ENCODE results near the gene ADGRF4. TPM values are rescaled to one million over a fixed set of nuclear protein-coding genes. Genes with fewer than 3 reads are reported as not detected.

ADGRF4 gene
- total RNA-seq, 1 experiment from 2014 or later, result not detected

DNA sequence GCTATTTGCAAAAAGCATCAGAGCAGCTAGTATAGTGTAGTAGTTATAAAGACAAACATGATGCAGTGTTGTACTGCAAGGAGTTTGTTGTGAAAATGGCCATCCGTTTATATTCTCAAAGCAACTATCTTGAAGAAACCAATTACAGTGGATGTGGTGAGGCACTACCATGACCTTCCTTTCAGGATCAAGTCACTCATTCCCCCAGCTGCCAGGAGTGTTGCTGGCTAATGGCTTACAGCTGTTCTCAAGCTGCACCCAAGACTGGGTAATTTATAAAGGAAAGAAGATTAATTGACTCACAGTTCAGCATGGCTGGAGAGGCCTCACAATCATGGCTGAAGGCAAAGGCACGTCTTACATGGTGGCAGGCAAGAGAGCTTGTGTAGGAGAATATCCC, 29.0 kb downstream of the ADGRF4 start:
- DNase-seq, result no peak
- H3K79me1 ChIP-seq (ENCODE audit: insufficient read depth, low read depth, low read length, poor library complexity, severe bottlenecking), result no peaks in the 10 kb centered on the region
- H3K14ac ChIP-seq (ENCODE audit: insufficient read depth, low read length), result no peak overlapping the region
- Mint-ChIP-seq H3K36me3 (ENCODE audit: insufficient read depth in 1 of 3, low read depth in 3 of 3) (no peaks in the 10 kb centered on the region; a peak in 1 of 7 replicates), H3K4me1 (no peaks in the 10 kb centered on the region), H3K9me3 (no peaks in the 10 kb centered on the region), H3K27me3 (ENCODE audit: low read depth) (no peaks in the 10 kb centered on the region; the same call in 1 of the 2 replicates), H3K27ac (no peak overlapping the region), H3K4me3 (no peak overlapping the region)
- no peaks in the 10 kb centered on the region for H3K9me3 ChIP-seq (ENCODE audit: control insufficient read depth, low read depth, low read length)
- H2BK5ac ChIP-seq (ENCODE audit: insufficient read length, low read length), result no peak overlapping the region
- no peak overlapping the region for H2AFZ ChIP-seq (ENCODE audit: low read length)
- H4K8ac ChIP-seq (replicated peaks; ENCODE audit: insufficient read length, low read depth, low read length), result no peak overlapping the region
- H3K56ac ChIP-seq (ENCODE audit: insufficient read length, low read depth, low read length), result no peak overlapping the region
- no peak overlapping the region for H3T11ph ChIP-seq (ENCODE audit: low read length)
- H3K18ac ChIP-seq (ENCODE audit: insufficient read length, low read depth, low read length), result no peak overlapping the region
- H4K91ac ChIP-seq (ENCODE audit: insufficient read length, low read depth, low read length), result no peak overlapping the region
- H2BK12ac ChIP-seq (ENCODE audit: insufficient read length, low read depth, low read length), result no peak overlapping the region
- no peak overlapping the region for H3K23ac ChIP-seq (ENCODE audit: insufficient read length, low read depth, low read length)
- TF ChIP-seq, protein P1, sequence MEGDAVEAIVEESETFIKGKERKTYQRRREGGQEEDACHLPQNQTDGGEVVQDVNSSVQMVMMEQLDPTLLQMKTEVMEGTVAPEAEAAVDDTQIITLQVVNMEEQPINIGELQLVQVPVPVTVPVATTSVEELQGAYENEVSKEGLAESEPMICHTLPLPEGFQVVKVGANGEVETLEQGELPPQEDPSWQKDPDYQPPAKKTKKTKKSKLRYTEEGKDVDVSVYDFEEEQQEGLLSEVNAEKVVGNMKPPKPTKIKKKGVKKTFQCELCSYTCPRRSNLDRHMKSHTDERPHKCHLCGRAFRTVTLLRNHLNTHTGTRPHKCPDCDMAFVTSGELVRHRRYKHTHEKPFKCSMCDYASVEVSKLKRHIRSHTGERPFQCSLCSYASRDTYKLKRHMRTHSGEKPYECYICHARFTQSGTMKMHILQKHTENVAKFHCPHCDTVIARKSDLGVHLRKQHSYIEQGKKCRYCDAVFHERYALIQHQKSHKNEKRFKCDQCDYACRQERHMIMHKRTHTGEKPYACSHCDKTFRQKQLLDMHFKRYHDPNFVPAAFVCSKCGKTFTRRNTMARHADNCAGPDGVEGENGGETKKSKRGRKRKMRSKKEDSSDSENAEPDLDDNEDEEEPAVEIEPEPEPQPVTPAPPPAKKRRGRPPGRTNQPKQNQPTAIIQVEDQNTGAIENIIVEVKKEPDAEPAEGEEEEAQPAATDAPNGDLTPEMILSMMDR (conservative IDR thresholded peaks at IDR 0.05), result no peak
- H3K27me3 ChIP-seq (ENCODE audit: insufficient read depth, low read length), result no peaks in the 10 kb centered on the region
- H4K5ac ChIP-seq (ENCODE audit: insufficient read length, low read depth, low read length), result no peak overlapping the region
- no peak overlapping the region for H2BK20ac ChIP-seq (ENCODE audit: low read depth, low read length, poor library complexity, severe bottlenecking)
- no peak overlapping the region for H3K9ac ChIP-seq (ENCODE audit: extremely low read depth, insufficient read length, low read length)
- H2BK15ac ChIP-seq (ENCODE audit: low read depth, low read length), result no peak overlapping the region
- no peak overlapping the region for H3K4me2 ChIP-seq (ENCODE audit: insufficient read depth, insufficient read length, low read length)
- no peaks in the 10 kb centered on the region for H3K4me1 ChIP-seq (ENCODE audit: insufficient read depth, low read length)
- H2BK120ac ChIP-seq (ENCODE audit: low read depth, low read length, poor library complexity, severe bottlenecking), result no peak overlapping the region
- H3K23me2 ChIP-seq (ENCODE audit: insufficient read length, low read depth, low read length, poor library complexity, severe bottlenecking), result no peaks in the 10 kb centered on the region
- no peak overlapping the region for H2AK5ac ChIP-seq (ENCODE audit: insufficient read length, low read length)
- no peaks in the 10 kb centered on the region for H4K20me1 ChIP-seq (ENCODE audit: control insufficient read depth, insufficient read depth, insufficient read length)
- H3K4ac ChIP-seq (ENCODE audit: low read depth, low read length), result no peak overlapping the region
- H3K79me2 ChIP-seq (ENCODE audit: insufficient read depth, low read length), result no peaks in the 10 kb centered on the region
- no CpG with 5 or more reads among the region's 2 CpGs for WGBS (ENCODE audit: extremely low coverage, insufficient read length, low lambda C conversion rate)
- no peak overlapping the region for H3K27ac ChIP-seq (ENCODE audit: insufficient read length, low read depth, low read length)

All from H9 (cell line).